ENCODE data around the gene REM2.

Gene REM2

GRCh38 chr14:22875748-22876319, 7.2 kb upstream of the REM2 start:
- no peak for DNase-seq

- DNase-seq: no peak
These were observed 6.0 kb upstream of the REM2 start for GRCh38 chr14:22877000-22877501.

- DNase-seq: no peak
These were observed 4.5 kb upstream of the REM2 start for GRCh38 chr14:22878271-22879246.

- no peak for DNase-seq
These were observed 958 bp upstream of the REM2 start for GRCh38 chr14:22882064-22882463.

- DNase-seq: no peak
These were observed 371 bp upstream of the REM2 start for GRCh38 chr14:22882529-22883172.

GRCh38 chr14:22884076-22884737, 1.2 kb downstream of the REM2 start:
- no peak for DNase-seq

- no peak for DNase-seq
These were observed 1.9 kb downstream of the REM2 start for GRCh38 chr14:22884738-22885523.

- DNase-seq: no peak
These were observed 3.0 kb downstream of the REM2 start for GRCh38 chr14:22885975-22886374.

GRCh38 chr14:22886500-22887259, 3.7 kb downstream of the REM2 start:
- DNase-seq: no peak

- no peak for DNase-seq
These were observed 4.4 kb downstream of the REM2 start for GRCh38 chr14:22887260-22887989.

GRCh38 chr14:22887990-22888378, 5.0 kb downstream of the REM2 start:
- DNase-seq: no peak

- DNase-seq: no peak
These were observed 5.6 kb downstream of the REM2 start for GRCh38 chr14:22888662-22889061.

GRCh38 chr14:22890416-22890815, 7.4 kb downstream of the REM2 start:
- DNase-seq: no peak

GRCh38 chr14:22892488-22892887, 9.5 kb downstream of the REM2 start:
- no peak for DNase-seq

- DNase-seq: no peak
These were observed 10.7 kb downstream of the REM2 start for GRCh38 chr14:22893706-22894105.

GRCh38 chr14:22895402-22895801, 12.4 kb downstream of the REM2 start:
- DNase-seq: no peak

- DNase-seq: no peak
These were observed 13.3 kb downstream of the REM2 start for GRCh38 chr14:22896356-22896755.

- DNase-seq: no peak
These were observed 13.7 kb downstream of the REM2 start for GRCh38 chr14:22896760-22897159.

- no peak for DNase-seq
These were observed 14.3 kb downstream of the REM2 start for GRCh38 chr14:22897357-22897756.

GRCh38 chr14:22898302-22899090, 15.5 kb downstream of the REM2 start:
- no peak for DNase-seq

Data from SIG-M5 (cell line).